ENCODE data around the gene FAM120B.

- TF ChIP-seq ZNF274 (IDR thresholded peaks at IDR 0.05; ENCODE audit: low read depth, low read length) (no peak), YY1 (IDR thresholded peaks at IDR 0.05; ENCODE audit: insufficient read depth, insufficient read length) (no peak), SUZ12 (IDR thresholded peaks at IDR 0.05; ENCODE audit: extremely low read depth, insufficient read depth, insufficient read length) (no peak)
Observed at GRCh38 chr6:170292111-170292406, 14.5 kb upstream of the FAM120B start.
